Astrocyte (in vitro differentiated cells and primary cell): ENCODE results near the gene TDP1.

Source experiments
- EZH2 ChIP-seq: IDR thresholded peaks from 2 replicates; pipeline ENCODE4 v1.6.1; 2012; ENCODE audit warnings: mild to moderate bottlenecking, low read length, inconsistent platforms; ENCODE audit not compliant: insufficient read depth
- TF ChIP-seq, protein P1 (sequence below): IDR thresholded peaks from 2 replicates; pipeline ENCODE4 v1.5.1; 2011; ENCODE audit warnings: low read depth, mild to moderate bottlenecking, inconsistent platforms, low read length, moderate library complexity; ENCODE audit not compliant: insufficient read depth

DNA sequence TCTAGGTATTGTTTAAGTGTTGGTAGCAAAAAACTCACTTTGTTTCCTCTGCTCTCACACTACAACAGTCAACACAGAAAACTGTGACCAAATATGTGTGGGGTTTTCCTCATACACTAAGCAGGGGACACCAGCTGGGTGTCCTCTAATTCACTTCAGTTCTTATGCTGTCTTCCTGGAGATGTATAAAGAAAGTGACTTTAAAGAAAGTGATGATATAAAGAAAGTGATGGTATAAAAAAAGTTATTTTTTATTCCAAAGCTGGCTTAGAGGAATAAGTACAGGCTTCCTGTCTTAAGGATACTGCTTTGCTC is 31.4 kb downstream of the TDP1 start:
- TF ChIP-seq, protein P1, sequence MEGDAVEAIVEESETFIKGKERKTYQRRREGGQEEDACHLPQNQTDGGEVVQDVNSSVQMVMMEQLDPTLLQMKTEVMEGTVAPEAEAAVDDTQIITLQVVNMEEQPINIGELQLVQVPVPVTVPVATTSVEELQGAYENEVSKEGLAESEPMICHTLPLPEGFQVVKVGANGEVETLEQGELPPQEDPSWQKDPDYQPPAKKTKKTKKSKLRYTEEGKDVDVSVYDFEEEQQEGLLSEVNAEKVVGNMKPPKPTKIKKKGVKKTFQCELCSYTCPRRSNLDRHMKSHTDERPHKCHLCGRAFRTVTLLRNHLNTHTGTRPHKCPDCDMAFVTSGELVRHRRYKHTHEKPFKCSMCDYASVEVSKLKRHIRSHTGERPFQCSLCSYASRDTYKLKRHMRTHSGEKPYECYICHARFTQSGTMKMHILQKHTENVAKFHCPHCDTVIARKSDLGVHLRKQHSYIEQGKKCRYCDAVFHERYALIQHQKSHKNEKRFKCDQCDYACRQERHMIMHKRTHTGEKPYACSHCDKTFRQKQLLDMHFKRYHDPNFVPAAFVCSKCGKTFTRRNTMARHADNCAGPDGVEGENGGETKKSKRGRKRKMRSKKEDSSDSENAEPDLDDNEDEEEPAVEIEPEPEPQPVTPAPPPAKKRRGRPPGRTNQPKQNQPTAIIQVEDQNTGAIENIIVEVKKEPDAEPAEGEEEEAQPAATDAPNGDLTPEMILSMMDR: no peak
- no peak for TF ChIP-seq EZH2
